Colon (tissue), 2 donors: ENCODE data around the gene ZNF776.
"Not testable (repeated sequence)": the region's sequence is repeated elsewhere in the genome, so short reads cannot be mapped to it uniquely, and the experiment has no call there.

Source experiments
- FAIRE-seq: peaks from 2 replicates; lab custom pipeline; 2012; peaks lifted over from hg19 to GRCh38; lab: Jason Lieb, UNC
- donor health status: control.
- donor health status: control.

ZNF776 gene

DNA sequence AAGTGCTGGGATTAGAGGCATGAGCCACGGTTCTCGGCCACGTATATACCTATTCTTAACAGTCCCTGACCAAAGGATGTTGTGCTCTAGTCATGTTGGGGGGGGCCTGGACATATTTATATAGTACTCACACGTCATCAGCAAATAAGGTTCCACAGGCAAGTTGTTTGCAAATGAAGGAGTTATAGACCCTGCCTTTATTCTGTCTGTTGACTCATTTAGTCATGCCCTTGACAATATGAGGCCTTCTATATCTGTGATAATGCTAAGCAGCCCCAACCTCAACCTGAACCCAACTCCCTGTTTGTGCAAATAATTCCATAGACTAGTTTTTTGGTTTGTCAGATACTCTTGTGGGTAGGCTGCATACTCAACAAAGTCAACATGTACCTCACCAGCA is 31.7 kb downstream of the ZNF776 start:
- no peak for FAIRE-seq

GRCh38 chr19:57779220-57779845 is 32.7 kb downstream of the ZNF776 start:
- no peak for FAIRE-seq

DNA sequence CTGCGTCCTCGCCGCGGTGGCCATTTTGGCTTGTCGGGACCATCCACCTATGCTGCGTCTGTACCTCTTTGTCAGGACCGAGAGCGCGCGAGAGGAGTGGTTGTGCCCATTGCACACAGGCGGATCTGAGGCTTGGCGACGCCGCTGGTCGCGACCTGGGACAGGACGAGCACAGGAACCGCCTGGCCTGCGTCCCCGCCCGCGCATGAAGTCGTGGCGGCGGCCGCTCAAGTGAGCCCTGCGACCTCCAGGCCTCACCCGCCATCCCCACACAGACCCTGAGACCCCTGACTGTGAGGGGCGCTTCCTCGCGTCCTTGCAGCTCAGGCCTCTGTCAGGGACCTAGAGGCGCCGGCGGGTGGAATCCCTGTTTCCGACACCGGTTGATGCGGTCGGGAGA is 39.7 kb downstream of the ZNF776 start:
- no peak for FAIRE-seq

GRCh38 chr19:57786906-57787305 is 40.3 kb downstream of the ZNF776 start:
- no peak for FAIRE-seq

DNA sequence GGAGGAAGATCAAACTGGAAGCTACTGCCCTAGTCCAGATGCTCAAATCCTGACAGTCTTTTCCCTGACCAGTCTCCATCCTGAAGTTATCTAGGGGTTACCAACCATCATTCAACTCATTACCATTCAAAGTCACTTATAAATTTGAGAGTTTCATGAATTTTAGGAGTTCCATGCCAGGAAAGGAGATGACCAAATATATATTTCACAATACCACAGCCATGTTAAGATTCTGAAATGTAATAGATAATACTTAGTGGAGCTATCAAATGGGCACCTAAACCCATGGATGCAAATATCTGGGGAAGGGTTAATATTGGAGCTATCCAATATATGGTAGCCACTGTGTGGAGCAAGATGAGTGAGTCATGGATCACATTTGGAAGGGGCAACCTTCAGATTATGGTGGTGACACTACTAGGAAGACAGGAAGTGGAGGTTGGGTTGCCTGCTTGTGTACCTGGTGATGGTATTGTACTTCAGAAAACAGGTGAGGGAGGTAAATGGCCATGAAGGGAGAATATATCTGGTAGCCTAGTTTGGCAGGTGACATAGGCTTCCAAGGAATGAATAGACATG is 41.6 kb downstream of the ZNF776 start:
- FAIRE-seq, result no peak

DNA sequence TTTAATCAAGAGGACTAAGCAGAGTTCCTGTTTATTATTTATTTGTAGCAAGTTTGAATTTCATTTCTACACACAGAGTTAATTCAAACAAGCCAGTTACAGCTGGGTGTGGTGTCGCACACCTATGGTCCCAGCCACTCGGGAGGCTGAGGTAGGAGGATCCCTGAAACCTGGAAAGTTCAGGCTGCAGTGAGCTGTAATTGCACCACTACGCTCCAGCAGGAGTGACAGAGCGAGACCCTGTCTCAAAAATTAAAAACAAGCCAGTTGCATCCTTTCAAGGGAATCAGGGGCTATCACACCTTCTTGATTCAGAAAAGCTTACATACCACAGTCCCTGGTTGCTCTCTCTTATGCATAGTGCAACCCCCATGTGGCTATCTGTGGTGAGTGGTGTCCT is 42.7 kb downstream of the ZNF776 start:
- no peak for FAIRE-seq

DNA sequence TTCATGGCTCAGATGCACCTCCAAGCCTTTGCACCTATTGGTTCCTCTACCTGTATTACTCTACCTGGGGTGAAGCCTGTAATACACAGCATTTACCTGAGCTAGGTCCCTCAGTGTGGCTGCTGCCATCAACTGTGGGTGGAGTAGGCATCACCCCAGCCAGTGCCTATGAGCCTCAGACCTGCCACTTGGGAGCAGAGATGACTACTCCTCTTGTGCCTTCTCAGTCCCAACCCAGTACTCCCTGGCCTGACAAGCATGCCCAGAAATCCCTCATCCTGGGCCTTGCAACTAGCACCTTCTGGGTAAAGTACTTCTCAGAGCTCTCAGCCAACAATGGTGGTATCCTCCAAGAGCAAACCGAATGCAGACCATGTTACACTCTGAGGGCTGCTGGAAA is 50.0 kb downstream of the ZNF776 start:
- FAIRE-seq, result not testable (repeated sequence)

DNA sequence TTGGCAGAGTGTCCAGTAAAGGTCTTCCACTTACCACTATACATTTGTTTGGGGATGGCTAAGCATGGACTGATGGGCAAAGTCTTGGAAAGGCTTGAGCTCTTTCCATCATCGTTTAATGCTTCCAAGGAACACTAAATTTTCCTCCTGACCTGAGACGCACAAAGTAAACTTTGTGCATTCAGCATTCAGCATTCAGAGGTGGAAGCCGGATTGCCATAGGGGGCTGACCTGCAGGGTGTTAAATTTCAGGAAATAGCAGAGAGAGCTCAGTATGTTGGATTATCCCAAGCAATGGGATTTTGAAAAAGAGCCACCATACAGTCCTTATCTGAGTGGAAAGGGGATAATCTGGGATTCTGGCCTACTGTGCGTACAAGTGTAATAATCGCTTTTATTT is 54.1 kb downstream of the ZNF776 start:
- no peak for FAIRE-seq

GRCh38 chr19:57802269-57802668 is 55.7 kb downstream of the ZNF776 start:
- no peak for FAIRE-seq

- peak; percentile 28 for FAIRE-seq
These were observed 56.6 kb downstream of the ZNF776 start for GRCh38 chr19:57803265-57803593.

DNA sequence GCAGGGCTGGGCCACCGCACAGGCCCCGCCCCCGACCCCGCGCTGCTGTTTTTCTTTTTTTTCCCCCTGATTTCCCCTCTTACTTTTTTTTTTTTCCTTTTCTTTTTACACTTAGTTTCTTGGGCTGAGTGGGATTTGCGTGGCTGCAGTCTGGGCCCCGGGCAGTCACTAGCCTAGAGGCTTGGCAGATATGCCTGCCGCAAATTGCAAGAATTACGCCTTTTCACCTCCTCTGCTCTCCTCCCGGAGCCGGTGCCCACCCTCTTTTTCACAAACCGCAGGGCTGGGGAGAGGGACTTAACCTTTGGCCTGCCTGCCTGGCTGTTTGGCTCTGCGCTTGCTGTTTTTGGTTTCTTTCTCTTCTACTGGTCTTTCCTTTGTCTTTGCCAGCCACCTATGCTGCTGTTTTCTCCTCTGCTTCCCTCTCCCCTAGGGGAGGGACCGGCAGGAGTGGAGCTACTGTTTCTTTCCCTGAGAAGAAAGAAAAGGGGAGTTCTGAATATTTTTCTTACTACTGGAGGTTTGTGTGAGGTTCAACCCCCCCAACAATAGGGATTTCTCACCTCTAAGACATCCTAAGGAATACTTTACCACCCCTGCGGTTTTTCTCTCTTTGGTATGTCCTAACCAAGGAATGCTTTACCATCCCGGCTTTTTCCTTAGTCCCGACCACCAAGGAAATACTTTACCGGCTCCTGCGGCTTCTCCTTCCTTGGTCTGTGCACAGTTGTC is 57.1 kb downstream of the ZNF776 start:
- no peak for FAIRE-seq

DNA sequence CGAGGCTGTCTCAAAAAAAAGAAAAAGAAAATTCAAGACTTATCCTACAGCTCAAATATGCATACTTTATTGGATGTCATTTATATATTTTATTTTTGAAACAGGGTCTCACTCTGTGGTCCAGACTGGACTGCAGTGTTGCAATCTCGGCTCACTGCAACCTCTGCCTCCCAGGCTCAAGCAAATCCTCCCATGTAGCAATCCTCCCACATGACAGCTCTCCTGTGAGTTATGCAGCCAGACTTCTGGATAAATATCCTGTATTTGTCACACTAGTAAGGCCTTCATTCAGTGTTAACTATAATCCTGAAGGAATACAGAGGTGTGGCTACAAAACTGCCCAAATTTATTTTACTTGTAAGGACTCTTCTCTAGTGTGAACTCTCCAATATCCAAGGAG is 60.9 kb downstream of the ZNF776 start:
- FAIRE-seq, result no peak
